Superior temporal gyrus (tissue), 1 donor: ENCODE data around the gene BCL2.
"Not testable (repeated sequence)": the region's sequence is repeated elsewhere in the genome, so short reads cannot be mapped to it uniquely, and the experiment has no call there.

Experiments used
- DNase-seq: peaks from one replicate; pipeline ENCODE4 v3.0.0-alpha.2; 2016; ENCODE audit errors: extremely low spot score

BCL2 gene

DNA sequence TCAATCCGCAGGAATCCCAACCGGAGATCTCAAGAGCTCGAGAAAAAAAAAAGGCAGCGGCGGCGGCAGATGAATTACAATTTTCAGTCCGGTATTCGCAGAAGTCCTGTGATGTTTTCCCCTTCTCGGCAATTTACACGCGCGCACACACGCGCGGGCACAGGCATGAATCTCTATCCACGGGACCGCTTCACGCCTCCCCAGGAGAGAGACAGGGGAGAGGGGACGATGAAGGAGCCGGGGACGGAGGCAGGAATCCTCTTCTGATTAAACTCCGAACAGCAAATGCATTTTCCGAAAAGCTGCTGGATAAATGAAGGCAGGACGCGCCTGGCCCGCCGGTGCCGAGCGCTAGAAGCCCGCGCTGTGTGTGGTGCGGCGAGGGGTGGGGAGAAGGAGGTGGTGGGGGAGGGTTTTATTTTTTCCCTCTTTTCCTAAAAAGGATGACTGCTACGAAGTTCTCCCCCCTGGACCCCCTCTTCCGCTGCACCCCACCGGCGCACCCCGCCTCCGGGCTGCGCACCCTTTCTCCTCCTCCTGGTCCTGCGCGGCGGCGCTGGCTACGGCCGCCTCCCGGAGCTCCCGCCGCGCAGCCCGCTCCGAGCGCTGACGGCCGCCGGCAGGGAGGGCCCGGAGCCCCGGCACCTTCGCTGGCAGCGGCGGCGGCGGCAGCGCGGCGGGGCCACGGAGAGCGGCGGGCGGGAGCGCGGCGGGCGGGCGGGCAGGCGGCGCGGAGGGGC, at the start of gene BCL2:
Gene BCL2 (minus strand): TSS at position 387 of the 740 bp plus-strand sequence.
- peak; percentile 65 for DNase-seq

DNA sequence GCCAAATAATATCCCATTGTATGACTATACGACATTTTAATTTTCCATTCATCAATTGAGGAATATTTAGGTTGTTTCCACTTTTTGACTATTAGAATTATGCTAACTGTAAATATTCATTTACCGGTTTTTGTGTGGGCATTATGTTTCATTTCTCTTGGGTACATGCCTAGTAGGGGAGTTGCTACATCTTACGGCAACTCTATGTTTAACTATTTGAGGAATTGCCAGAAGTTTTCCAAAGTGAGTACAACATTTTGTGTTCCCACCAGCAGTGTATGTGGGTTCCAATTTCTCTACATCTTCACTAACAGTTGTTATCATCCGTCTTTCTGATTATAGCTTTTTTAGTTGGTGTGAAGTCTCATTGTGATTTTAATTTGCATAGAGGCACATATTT, 49.0 kb upstream of the BCL2 start:
- no peak for DNase-seq

DNA sequence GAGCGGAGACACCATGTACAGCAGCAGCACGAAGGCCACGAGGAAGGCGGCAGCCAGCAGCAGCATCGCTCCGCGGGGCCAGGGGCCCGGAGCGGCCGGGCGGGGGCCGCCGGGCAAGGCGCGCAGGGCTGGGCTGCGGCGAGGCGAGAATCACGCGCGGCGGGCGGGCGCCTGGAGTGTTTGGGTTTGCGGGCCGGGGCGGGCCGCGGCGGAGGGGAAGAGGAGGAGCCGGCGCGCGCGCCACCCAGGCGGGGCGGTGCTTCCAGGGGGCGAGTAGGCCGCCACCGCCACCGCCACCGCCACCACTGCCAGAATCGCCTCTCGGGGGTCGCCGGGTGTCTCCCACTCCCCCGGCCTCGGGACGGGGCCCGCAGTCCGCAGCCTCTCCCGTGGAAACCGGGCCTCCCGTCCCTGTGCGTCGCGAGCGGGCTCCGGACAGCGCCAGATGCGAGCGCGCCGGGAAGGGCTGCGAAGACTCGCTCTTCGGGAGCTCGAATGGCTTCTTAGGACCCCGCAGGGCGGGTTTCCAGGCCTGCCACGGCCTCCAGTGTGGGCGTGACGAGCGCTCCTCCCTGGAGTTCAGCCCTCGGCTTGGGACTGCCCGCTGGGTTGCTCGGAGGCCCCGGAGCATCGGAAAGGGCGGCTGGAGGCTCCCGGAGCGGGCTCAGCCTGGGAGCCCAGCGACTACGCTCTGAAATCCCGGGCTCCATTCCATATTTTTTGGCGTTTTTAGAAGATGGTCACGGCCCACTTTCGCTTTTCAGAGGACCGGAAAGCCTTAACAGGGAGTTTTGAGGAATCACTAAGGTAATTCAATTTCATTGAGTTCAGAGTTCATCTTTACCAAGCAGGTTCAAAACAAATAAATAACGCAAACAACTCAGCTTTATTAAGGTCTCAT, 47.7 kb upstream of the BCL2 start, which contains the start of gene KDSR:
Gene KDSR (minus strand): TSS at position 154 of the 901 bp plus-strand sequence. CDS start 88 bp downstream, at position 66.
- DNase-seq, result peak; percentile 95

DNA sequence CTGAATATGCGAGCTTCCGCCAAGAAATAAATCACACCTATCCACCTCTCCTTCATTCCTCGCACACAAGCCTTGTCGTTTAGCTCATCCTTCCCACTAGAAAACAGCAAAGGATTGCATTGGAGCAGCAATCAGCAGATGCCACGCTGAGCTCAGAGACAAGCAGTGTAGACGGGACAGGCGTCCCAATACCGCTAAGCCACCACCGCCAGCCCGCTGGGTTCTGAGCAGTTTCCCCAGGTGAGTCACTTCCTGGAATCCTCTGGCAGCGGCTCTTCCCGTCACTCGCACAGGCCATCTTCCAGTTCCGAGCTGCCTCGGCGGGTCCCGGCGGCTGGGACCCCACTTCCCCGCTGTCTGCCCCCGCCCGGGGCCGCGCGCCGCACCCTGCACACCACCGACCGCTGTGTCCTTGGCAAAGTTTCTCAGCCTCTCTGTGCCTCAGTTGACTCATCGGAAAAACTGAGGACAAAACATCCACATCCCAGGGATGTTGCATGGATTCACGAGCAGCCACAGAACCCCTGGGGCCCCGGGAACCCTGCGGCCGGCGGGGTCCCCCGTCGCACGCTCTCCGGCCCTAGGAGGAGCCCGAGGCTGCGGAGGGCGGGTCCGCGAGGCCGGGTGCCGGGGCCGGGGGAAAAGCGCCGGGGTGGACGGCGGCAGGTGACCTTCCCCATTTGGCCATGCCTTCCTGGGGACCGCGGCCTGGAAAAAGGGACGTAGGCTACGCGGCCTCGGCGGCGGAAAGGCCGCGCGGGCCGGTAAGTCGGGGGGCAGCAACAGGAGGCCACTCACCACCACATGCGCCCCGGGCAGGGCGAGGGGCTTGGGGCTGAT, 46.9 kb upstream of the BCL2 start:
- DNase-seq, result no peak

DNA sequence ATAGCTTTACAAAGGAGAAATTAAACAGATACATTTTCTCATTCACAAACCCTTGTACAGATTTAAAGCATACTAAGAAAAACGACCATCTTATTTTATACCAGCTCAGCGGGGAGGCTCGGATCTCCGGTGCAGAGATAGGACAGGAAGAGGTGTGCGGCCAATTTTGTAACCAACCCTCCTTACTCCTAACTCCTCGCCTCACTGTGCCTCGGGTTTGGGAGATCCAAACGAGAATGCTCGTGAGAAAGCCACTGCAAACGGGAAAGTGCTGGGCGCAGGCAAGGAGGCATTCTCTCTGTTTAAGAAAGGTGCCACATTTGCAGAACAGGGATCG, 46.3 kb upstream of the BCL2 start:
- peak; percentile 54 for DNase-seq

DNA sequence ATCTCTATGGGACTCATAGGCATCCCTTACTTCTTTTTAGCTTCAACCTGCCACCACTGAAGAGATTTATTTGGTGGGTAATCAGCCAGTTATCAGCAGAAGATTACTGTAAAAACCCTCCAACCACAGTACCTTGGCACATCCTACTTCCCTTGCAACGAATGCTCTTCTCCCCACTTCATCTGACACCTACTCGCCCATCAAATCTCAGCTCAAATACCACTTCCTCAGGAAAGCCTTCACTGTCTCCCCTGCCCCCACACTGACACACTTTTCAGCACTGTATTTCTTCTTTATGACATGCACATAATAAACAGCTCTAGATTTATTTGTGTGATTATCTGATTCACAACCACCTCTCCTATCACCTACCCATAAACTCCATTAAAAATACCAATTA, 44.4 kb upstream of the BCL2 start:
- DNase-seq, result no peak

DNA sequence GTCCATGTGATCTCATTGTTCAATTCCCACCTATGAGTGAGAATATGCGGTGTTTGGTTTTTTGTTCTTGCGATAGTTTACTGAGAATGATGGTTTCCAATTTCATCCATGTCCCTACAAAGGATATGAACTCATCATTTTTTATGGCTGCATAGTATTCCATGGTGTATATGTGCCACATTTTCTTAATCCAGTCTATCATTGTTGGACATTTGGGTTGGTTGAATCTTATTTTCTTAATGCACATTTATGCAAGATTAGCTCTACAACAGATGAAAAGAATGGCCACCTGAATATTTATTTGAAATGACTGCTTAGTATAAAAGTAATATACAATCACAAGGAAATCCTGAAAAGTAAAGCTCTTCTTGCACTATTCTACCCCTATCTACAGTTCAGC, 43.9 kb upstream of the BCL2 start:
- not testable (repeated sequence) for DNase-seq

DNA sequence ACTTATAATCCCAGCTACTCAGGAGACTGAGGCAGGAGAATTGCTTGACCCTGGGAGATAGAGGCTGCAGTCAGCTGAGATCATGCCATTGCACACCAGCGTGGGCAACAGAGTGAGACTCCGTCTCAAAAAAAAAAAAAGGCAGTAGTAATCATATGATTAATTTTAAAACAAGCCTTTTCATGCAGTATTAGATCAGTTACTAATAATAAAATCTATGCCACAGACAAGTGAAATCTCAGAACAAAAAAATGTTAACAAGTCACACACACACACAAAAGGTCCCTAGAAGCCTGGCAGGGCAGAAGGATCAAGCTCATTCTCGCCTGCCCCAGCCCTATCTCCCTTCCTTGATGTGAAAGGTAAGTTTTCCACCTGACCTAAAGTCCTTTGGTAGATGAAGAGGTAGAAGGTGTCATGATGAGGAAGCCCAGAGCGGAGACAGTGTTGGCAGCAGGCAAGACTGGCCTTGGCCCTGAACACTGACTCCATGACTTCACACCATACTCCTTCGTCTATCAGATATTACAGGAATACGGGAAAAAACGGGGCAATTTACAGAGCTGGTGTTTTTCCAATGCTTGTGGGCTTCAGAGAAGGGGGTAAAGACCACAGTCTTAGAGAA, 36.8 kb upstream of the BCL2 start:
- no peak for DNase-seq

DNA sequence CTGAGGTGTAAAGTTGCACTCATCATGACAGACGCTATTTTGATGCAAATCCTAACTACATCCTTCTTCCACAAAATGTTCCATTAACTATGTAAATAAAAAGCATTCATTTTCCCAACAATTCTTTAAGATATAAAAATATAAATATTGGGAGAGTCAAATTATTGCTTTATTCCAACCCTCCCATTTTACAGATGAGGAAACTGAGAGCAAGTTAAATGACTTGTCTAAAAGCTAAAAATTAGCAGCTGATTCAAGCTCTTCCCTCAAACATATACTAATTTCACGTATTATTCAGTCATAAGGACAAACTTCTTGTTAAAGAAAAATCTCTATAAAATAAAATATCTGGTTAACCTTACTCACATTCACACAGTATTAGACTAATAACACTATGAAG, 30.7 kb upstream of the BCL2 start:
- no peak for DNase-seq

DNA sequence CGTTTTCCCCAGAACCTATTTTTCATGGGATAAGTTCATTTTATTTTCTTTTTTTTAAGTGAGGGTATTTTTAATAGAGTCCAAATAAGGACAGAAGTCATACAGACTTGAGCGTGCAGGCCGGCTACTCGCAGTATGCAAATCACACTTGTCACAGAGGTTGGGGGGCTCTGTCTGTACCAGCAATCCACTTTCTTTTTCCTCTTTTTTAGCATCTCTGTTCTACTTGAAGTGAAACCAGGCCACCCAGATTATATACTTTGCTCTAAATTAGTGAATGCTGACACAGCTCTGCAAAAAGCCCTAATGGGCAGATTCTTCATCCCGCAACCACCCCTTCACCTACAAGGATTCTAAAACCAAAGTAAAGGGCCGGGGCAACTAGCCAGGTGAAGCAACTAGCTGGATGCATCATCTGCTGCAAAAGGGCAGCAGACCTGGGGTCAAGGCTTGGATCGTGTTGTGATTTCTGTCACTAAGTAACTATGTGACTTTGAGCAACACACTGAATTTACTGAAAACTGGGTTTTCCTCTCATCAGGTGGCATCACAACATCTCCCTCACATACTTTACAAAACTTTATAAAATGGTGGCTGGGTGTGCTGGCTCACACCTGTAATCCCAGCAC, 29.1 kb upstream of the BCL2 start:
- no peak for DNase-seq

DNA sequence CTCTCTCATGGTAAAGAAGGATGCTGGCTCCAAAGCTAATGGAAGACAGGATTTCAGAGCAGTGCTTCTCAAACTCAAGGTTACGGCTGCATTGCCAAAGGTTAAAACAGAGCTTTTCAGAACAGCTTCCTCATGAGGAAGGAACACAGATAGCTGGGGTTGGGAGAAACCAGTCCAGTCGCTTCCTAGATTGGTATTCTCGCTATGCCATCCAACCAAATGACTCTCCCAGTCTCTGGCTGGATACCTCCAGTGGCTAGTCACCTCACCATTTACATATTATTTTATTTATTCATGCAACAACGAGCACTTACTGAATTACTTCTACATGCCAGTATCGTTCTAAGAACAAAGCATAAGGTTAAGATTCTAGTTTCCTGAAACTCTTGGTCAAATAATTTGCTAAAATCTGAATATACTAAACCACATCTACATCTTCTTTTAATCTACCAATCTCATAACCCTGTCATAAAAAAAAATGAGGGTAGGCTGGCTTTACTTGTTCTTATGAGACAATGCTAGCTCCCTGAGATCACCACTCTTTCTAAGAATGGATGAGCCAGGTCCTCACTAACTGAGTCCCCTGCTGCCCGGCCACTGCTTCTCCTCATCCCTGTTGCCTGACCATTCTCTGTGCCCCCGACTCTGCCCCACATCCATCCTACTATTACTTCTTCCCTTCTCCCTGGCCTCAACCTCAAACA, 27.1 kb upstream of the BCL2 start:
- DNase-seq, result no peak

DNA sequence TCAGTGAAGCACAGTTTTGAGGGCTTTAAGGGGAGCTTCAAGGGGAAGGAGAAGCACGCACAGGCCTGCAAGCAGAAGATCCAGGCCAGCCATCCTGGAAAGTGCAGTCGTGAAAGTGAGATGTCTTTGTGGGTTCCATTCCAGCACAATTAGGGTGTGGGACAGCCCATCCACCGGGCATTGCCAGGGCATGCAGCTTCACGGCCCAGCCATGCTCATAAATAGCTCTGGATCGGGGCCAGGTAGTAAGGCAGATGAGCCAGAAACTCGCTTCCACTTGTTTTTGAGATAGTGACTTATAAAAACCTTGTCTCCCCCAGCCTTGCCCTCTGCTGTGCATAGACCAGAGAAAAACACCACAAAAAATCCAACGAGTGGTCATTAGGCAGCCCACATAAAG, 26.5 kb upstream of the BCL2 start:
- no peak for DNase-seq

DNA sequence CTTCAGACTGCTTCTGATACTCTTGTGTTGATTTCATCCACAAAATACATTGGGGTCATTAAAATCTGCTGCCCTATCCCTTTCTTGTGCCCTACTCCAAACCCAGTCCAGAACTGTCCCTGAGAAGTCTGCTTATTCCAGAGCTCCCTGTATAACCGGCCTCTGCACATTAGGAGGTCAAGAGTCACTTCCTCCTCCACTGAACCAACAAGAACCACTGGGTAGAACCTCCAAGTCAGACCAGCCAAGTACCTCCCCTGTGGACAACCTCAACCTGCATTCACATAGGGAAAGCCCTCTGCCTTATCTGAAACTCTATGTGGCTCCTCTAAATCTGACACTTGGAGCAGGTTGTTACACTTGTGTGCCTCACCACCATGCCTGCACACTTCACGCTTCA, 25.3 kb upstream of the BCL2 start:
- DNase-seq, result no peak

DNA sequence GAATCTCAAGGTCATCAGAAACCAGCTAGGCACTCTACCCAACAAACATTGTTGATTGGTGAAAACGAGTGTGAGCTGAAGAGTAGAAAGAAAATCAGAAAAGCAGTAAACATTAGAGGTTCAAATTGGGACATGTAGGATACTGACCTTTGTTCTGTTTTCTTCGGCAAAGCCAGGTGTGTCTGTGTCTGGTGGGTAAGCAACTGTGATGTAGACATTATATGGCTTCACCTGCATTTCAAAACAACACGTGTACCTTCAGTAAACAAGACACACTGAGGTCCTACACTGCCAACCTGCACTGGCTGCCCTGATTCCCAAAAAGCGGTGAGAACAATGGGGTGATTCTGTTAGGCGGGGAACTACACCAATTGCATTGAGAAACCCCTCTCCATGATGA, 24.7 kb upstream of the BCL2 start:
- no peak for DNase-seq

DNA sequence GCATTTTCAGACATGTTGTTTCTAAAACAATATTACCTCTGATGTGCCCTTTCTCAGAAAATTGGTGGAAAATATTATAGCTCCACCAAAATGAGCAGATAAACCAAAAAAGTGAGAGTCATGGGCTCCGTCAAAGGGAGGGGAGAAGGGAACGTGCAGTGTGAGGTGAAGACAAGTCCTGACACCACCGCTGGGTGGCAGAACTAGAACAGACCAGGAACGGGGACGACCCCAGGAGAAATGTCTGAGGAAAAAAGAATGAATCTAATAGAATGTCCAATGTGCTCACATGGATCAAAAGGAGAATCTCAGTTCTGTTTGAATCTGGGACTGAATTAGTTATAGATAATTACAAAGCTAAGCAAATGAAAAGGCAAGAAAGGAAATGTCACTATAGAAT, 22.6 kb upstream of the BCL2 start:
- no peak for DNase-seq

DNA sequence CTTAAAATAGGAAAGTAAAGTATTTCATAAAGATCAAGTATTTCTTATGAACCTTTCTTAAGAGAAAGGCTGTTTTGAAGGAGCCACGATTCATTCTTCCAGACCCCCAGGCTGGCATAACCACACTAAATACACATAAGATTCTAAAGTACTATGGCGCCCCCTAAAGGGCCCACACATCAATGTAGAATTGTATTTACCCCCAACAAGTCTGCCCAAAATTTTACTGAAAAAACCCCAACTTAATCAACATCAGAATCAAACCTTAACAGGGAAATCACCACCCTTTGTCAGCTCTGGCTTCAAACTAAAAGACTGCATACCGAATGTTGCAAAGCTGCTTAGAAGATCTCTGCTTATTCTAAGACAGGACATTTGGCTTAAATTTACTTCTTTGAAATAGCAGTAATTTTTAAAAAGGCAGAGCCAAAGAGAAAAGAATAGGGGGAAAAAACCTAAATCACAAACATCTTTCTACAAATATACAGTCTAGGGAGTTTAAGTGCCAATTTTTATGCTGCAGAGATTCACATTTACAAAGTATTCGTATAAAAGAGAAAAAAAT, 20.4 kb upstream of the BCL2 start:
- DNase-seq, result peak; percentile 75

DNA sequence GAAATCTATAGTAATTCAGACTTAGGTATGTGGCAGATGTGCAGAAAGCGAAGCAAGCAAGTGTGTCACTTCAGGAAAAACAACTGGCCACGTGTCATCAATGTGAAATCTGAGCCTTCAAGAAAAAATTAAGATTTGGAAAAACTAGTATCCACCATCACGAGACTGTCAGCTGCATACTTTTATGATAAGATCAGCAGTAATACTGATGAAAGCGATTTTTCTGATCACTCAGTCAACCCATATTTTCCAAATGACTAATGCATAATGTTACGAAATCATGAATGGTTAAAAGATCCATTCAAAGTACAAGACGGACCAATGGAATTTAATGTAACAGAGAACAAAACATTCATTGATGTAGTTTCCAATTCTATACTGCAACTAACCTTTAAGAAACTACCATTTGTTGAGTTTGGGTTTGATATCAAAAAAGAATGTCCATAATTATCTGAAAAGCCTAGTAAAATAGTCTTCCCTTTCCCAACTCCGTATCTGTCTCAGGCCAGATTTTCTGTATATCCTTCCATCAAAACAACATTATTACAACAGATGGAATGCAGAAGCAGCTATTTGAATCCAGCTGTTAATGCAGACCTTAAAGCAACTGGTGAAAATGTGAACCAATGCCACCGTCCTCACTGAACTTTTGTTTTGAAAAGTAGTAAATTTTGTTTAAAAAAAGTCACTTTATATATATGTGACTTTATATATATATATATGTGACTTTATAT, 17.0 kb upstream of the BCL2 start:
- no peak for DNase-seq

DNA sequence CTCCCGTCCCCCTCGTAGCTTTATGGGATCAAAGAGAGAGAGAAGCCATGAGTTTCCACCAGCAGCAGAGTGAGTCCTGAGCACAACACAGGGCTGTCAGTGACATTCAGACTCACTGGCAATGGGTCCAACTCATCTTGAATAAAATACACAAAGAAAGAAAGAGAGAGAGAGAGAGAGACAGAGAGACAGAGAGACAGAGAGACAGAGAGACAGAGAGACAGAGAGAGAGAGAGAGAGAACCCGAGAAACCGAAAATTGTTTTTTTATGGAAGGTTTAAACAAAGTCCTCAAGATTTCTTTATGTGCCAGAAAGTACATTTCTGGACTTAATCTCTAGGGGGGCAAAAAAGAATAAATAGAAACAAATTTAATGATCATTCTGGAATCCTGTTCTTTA, 11.5 kb upstream of the BCL2 start:
- no peak for DNase-seq

DNA sequence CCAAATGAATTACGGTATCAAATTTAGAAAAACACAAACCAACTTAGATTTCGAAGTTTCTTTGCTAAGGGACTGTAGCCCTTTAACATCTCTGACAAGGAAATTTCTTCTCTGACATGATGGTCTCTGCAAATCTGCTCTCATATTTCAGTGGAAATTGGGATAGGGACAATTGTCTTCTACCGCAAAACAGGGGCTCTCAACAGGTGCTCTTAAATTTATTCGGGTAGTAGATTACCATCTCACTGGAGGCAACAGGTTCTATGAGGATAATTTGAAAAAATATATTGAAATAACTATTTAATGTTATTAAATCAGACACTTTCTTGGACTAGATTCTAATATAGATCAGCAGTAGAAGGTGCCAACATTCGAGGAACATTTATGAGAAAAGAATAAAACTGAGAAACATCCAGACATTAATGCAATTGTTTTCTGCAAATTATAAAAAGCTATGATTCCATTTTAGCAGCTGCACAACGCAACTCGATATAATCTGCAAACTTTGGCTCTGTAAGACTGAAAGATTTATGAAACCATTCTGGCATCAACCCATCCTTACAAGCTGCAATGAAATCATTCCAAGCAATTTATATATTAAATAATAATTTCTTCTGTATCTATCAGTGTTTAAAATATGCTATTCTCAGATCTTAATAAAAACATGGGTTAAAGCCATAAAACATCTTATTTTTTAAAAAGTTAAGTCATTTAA, 10.0 kb upstream of the BCL2 start:
- no peak for DNase-seq
